Activated CD4-positive, alpha-beta T cell treated with anti-CD3 and anti-CD28 coated beads for 36 hours (primary cell): Measurements from ENCODE around the gene PPP3R1. TPM values are rescaled to one million over a fixed set of nuclear protein-coding genes. Genes with fewer than 3 reads are reported as not detected.
A peak's percentile ranks its signal among the peaks of the same experiment; 100 is the strongest.
"Not testable (repeated sequence)": the region's sequence is repeated elsewhere in the genome, so short reads cannot be mapped to it uniquely, and the experiment has no call there.

Experiments
- ATAC-seq: fragments of 200-7000 bp; cut with Tn5 transposase; one replicate; pipeline ENCODE4 v1.10.0; 2021; ENCODE audit warnings: mild to moderate bottlenecking, moderate library complexity
- CTCF ChIA-PET: fragments of 350-600 bp; sonication (Branson Sonifier 250); formaldehyde crosslinking; loops from one replicate; lab custom pipeline; 2021; ENCODE audit warnings: antibody characterized with exemption; lab: Charles Lee
- POLR2A ChIA-PET: fragments of 350-600 bp; sonication (Branson Sonifier 250); formaldehyde crosslinking; loops from one replicate; lab custom pipeline; 2021; ENCODE audit warnings: antibody characterized with exemption, inconsistent platforms; lab: Charles Lee
- DNase-seq: peaks from one replicate; pipeline ENCODE4 v3.0.0-alpha.2; 2020
- H3K27ac Mint-ChIP-seq: one replicate; pipeline ENCODE4 v1.8.0; 2021; ENCODE audit warnings: mixed read lengths
- H3K27me3 Mint-ChIP-seq: one replicate; pipeline ENCODE4 v1.8.0; 2021; ENCODE audit warnings: mixed read lengths
- H3K36me3 Mint-ChIP-seq: one replicate; pipeline ENCODE4 v1.8.0; 2021; ENCODE audit warnings: low read depth, mixed read lengths
- H3K4me1 Mint-ChIP-seq: one replicate; pipeline ENCODE4 v1.8.0; 2021; ENCODE audit warnings: mixed read lengths
- H3K4me3 Mint-ChIP-seq: one replicate; pipeline ENCODE4 v1.8.0; 2021; ENCODE audit warnings: mild to moderate bottlenecking, moderate library complexity, mixed read lengths
- H3K9me3 Mint-ChIP-seq: one replicate; pipeline ENCODE4 v1.8.0; 2021; ENCODE audit warnings: low read depth, mixed read lengths
- intact Hi-C, 2 experiments: fragments of 100-400 bp; cut with DNase I in 1 of 2; cut with micrococcal nuclease in 1 of 2; formaldehyde crosslinking; loops; one replicate each; pipeline versions ENCODE4 v1.14.2 to v1.15.1; 2022 to 2024; cut with DNase I, micrococcal nuclease
- total RNA-seq, 2 experiments: library from RNA; stranded (reverse); gene quantifications; one replicate each; pipeline ENCODE4 v1.2.3, GENCODE V29; 2021

Gene PPP3R1
- total RNA-seq, 2 experiments from 2014 or later, result 75.1 to 82.4 TPM

GRCh38 chr2:68175210-68175609 is 77.1 kb downstream of the PPP3R1 start:
- intact Hi-C loops, H3K4me3 Mint-ChIP-seq, DNase-seq, H3K9me3 Mint-ChIP-seq, H3K27ac Mint-ChIP-seq, POLR2A ChIA-PET, ATAC-seq, H3K4me1 Mint-ChIP-seq, H3K27me3 Mint-ChIP-seq: not testable (repeated sequence)
- CTCF ChIA-PET, result interaction anchor here (0.9 to 1.9 kb wide), 3 partner anchors 10 to 22 kb away, joined by 3 to 19 read pairs (median 5); no protein-coding TSS in a partner anchor
- peaks cover 28% of the 10 kb centered on the region for H3K36me3 Mint-ChIP-seq

GRCh38 chr2:68172990-68173700 is 79.2 kb downstream of the PPP3R1 start:
- peaks cover 27% of the 10 kb centered on the region for H3K36me3 Mint-ChIP-seq
- no peak overlapping the region for H3K4me3 Mint-ChIP-seq
- H3K27ac Mint-ChIP-seq, result no peak overlapping the region
- POLR2A ChIA-PET, result no interaction called here
- H3K27me3 Mint-ChIP-seq, result no peaks in the 10 kb centered on the region
- no peaks in the 10 kb centered on the region for H3K9me3 Mint-ChIP-seq
- no peak for ATAC-seq
- intact Hi-C loops, result no loop called here
- H3K4me1 Mint-ChIP-seq, result peaks cover 9% of the 10 kb centered on the region
- DNase-seq, result no peak
- CTCF ChIA-PET, result interaction anchor here (0.6 to 1.5 kb wide), 2 partner anchors 11 to 120 kb away, joined by 3 to 6 read pairs; no protein-coding TSS in a partner anchor

- H3K4me1 Mint-ChIP-seq, result peaks cover 10% of the 10 kb centered on the region
- no peak overlapping the region for H3K4me3 Mint-ChIP-seq
- H3K36me3 Mint-ChIP-seq, result peaks cover 32% of the 10 kb centered on the region
- intact Hi-C loops, result no loop called here
- ATAC-seq, result no peak
- H3K27me3 Mint-ChIP-seq, result no peaks in the 10 kb centered on the region
- no peaks in the 10 kb centered on the region for H3K9me3 Mint-ChIP-seq
- CTCF ChIA-PET, result interaction anchor here (1.5 kb wide), 1 partner anchor 12 kb away, joined by 6 read pairs; no protein-coding TSS in a partner anchor
- no peak overlapping the region for H3K27ac Mint-ChIP-seq
- no peak for DNase-seq
- POLR2A ChIA-PET, result no interaction called here
Measured at GRCh38 chr2:68172521-68172920, 79.8 kb downstream of the PPP3R1 start.

GRCh38 chr2:68171684-68172083 is 80.6 kb downstream of the PPP3R1 start:
- Mint-ChIP-seq H3K27me3 (no peaks in the 10 kb centered on the region), H3K36me3 (peaks cover 30% of the 10 kb centered on the region), H3K4me3 (no peak overlapping the region), H3K9me3 (no peaks in the 10 kb centered on the region), H3K4me1 (peaks cover 10% of the 10 kb centered on the region), H3K27ac (no peak overlapping the region)
- ChIA-PET CTCF (interaction anchor here (1.1 to 1.5 kb wide), 2 partner anchors 13 to 19 kb away, joined by 4 to 6 read pairs; no protein-coding TSS in a partner anchor), POLR2A (no interaction called here)
- no peak for DNase-seq
- ATAC-seq, result no peak
- intact Hi-C loops, result no loop called here

GRCh38 chr2:68171146-68171545 is 81.2 kb downstream of the PPP3R1 start:
- ChIA-PET CTCF (interaction anchor here (0.7 to 1.1 kb wide), 2 partner anchors 18 to 49 kb away, joined by 3 to 4 read pairs; no protein-coding TSS in a partner anchor), POLR2A (no interaction called here)
- peaks cover 34% of the 10 kb centered on the region for H3K36me3 Mint-ChIP-seq
- H3K9me3 Mint-ChIP-seq, result no peaks in the 10 kb centered on the region
- ATAC-seq (no peak), DNase-seq (no peak)
- no peak overlapping the region for H3K27ac Mint-ChIP-seq
- no peaks in the 10 kb centered on the region for H3K27me3 Mint-ChIP-seq
- intact Hi-C loops, result no loop called here
- no peak overlapping the region for H3K4me3 Mint-ChIP-seq
- H3K4me1 Mint-ChIP-seq, result peaks cover 12% of the 10 kb centered on the region

GRCh38 chr2:68169308-68169707 is 83.0 kb downstream of the PPP3R1 start:
- ChIA-PET CTCF (interaction anchor here (0.5 to 3.0 kb wide), 17 partner anchors 10 to 749 kb away, joined by 3 to 10 read pairs (median 4); no protein-coding TSS in a partner anchor), POLR2A (interaction anchor here (0.6 to 0.7 kb wide), 2 partner anchors 12 to 88 kb away, joined by 3 read pairs; partner anchors contain the start of gene PNO1)
- ATAC-seq (peak; percentile 62), DNase-seq (no peak)
- Mint-ChIP-seq H3K27ac (no peak overlapping the region), H3K27me3 (no peaks in the 10 kb centered on the region), H3K36me3 (peaks cover 34% of the 10 kb centered on the region), H3K4me3 (no peak overlapping the region), H3K4me1 (peaks cover 9% of the 10 kb centered on the region), H3K9me3 (no peaks in the 10 kb centered on the region)
- intact Hi-C loops, result no loop called here

GRCh38 chr2:68167186-68167585 is 85.1 kb downstream of the PPP3R1 start:
- POLR2A ChIA-PET, result interaction anchor here (0.6 kb wide), 1 partner anchor 70 kb away, joined by 4 read pairs; no protein-coding TSS in a partner anchor
- Mint-ChIP-seq H3K36me3 (peaks cover 39% of the 10 kb centered on the region), H3K4me1 (peaks cover 5% of the 10 kb centered on the region), H3K27ac (no peak overlapping the region), H3K27me3 (no peaks in the 10 kb centered on the region), H3K9me3 (no peaks in the 10 kb centered on the region), H3K4me3 (no peak overlapping the region)
- no peak for DNase-seq
- intact Hi-C loops, result no loop called here
- ATAC-seq, result no peak
- CTCF ChIA-PET, result interaction anchor here (0.9 to 3.0 kb wide), 3 partner anchors 19 to 45 kb away, joined by 3 to 10 read pairs (median 3); no protein-coding TSS in a partner anchor

GRCh38 chr2:68163641-68164040 is 88.7 kb downstream of the PPP3R1 start:
- no peak overlapping the region for H3K4me3 Mint-ChIP-seq
- ChIA-PET POLR2A (no interaction called here), CTCF (no interaction called here)
- H3K9me3 Mint-ChIP-seq, result no peaks in the 10 kb centered on the region
- ATAC-seq (no peak), DNase-seq (no peak)
- H3K4me1 Mint-ChIP-seq, result peaks cover 26% of the 10 kb centered on the region
- H3K27me3 Mint-ChIP-seq, result no peaks in the 10 kb centered on the region
- H3K27ac Mint-ChIP-seq, result no peak overlapping the region
- H3K36me3 Mint-ChIP-seq, result peaks cover 62% of the 10 kb centered on the region
- intact Hi-C loops, result no loop called here

GRCh38 chr2:68158134-68158447 is 94.2 kb downstream of the PPP3R1 start:
- peak overlapping the region; percentile 97 for H3K4me3 Mint-ChIP-seq
- H3K4me1 Mint-ChIP-seq, result peaks cover 46% of the 10 kb centered on the region
- ATAC-seq (no peak), DNase-seq (no peak)
- peaks cover 40% of the 10 kb centered on the region for H3K36me3 Mint-ChIP-seq
- POLR2A ChIA-PET, result interaction anchor here (0.6 to 1.9 kb wide), 5 partner anchors 11 to 94 kb away, joined by 3 to 13 read pairs (median 3); partner anchors contain the start of gene PPP3R1
- H3K9me3 Mint-ChIP-seq, result no peaks in the 10 kb centered on the region
- CTCF ChIA-PET, result interaction anchor here (1.1 to 1.5 kb wide), 2 partner anchors 38 to 46 kb away, joined by 3 to 4 read pairs; no protein-coding TSS in a partner anchor
- intact Hi-C loops, result loop anchor here in 1 of 2 experiments (5.0 kb wide), 1 partner anchor 34 kb away; no protein-coding TSS in a partner anchor
- peak overlapping the region; percentile 100 for H3K27ac Mint-ChIP-seq
- H3K27me3 Mint-ChIP-seq, result no peaks in the 10 kb centered on the region

- DNase-seq (peak; percentile 98), ATAC-seq (peak; percentile 93)
- Mint-ChIP-seq H3K36me3 (peaks cover 37% of the 10 kb centered on the region), H3K27me3 (no peaks in the 10 kb centered on the region), H3K9me3 (no peaks in the 10 kb centered on the region), H3K4me1 (peaks cover 51% of the 10 kb centered on the region), H3K4me3 (peak within 1 kb of the TSS; percentile 97), H3K27ac (peak within 1 kb of the TSS; percentile 100)
- intact Hi-C loops, result loop anchor here (1.0 to 5.0 kb wide), 8 partner anchors 35 to 760 kb away; partner anchors contain the start of genes C1D (in 2 of the 2), APLF (in 1 of the 2), ETAA1 (in 1 of the 2) and FBXO48 (in 1 of the 2)
- CTCF ChIA-PET, result interaction anchor here (0.6 to 1.5 kb wide), 5 partner anchors 12 to 46 kb away, joined by 3 to 4 read pairs (median 4); no protein-coding TSS in a partner anchor
- POLR2A ChIA-PET, result interaction anchor here (0.6 to 1.9 kb wide), 5 partner anchors 12 to 95 kb away, joined by 3 to 13 read pairs (median 3); partner anchors contain the start of gene PPP3R1
Measured at GRCh38 chr2:68157402-68158133, 94.8 kb downstream of the PPP3R1 start, which contains the start of gene PNO1. Gene PNO1, plus strand, starts transcription at chr2:68157888. Its CDS starts 47 bp downstream, at chr2:68157935.
